ELF-1 (cell line): ENCODE data around the gene EPHX1.

Experiments used
- DNase-seq: peaks from one replicate; pipeline ENCODE4 v3.0.0-alpha.2; 2016; ENCODE audit warnings: low read depth, low spot score

Gene EPHX1

GRCh38 chr1:225880636-225881035, 70.7 kb downstream of the EPHX1 start:
- DNase-seq = no peak

GRCh38 chr1:225881081-225881958, 71.4 kb downstream of the EPHX1 start:
- peak; percentile 78 for DNase-seq

DNA sequence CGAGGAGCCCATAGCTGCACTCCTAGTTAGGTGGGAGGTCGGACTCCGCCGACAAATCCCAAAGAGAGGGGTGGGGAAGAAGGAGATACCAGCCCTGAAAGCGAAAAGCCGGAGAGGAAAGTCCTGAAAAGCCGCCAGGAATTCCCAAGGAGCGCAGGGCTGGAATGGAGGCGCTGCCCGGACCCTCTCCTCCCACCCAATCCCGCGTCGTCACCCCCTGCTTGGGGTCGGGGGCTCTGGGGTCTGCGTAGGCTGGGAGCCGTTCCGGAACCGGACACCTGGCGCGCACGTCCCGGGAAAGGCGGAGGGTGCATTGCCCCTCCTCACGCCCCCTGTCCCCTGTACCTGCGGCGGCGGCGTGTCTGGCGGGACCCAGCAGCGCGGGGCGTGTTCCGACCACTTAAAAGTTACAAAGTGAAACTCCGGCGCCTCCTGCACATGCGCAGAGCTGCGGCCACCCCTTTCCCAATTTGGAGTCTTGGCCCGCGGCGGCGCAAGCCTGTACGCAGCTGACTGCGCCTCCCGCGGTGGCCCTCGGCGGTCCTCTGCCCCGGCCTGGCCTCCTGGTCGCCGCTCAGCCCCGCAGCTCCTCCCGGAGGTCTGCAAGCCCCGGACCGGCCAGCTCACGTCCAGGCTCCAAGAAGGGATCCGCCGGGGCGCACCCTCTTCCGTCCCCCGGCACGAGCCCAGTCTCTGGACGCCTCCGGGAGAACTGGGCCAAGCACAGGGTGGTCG, 72.2 kb downstream of the EPHX1 start, which contains the start of gene TMEM63A:
Gene TMEM63A, minus strand, starts transcription at position 422 of the 735 bp plus-strand sequence. CDS start 4,800 bp downstream, outside the sequence.
- peak; percentile 91 for DNase-seq

GRCh38 chr1:225882694-225883615, 73.0 kb downstream of the EPHX1 start:
- DNase-seq = peak; percentile 69

- no peak for DNase-seq
Measured at GRCh38 chr1:225883616-225884265, 73.8 kb downstream of the EPHX1 start.

- DNase-seq = no peak
Measured at GRCh38 chr1:225885336-225885735, 75.4 kb downstream of the EPHX1 start.

DNA sequence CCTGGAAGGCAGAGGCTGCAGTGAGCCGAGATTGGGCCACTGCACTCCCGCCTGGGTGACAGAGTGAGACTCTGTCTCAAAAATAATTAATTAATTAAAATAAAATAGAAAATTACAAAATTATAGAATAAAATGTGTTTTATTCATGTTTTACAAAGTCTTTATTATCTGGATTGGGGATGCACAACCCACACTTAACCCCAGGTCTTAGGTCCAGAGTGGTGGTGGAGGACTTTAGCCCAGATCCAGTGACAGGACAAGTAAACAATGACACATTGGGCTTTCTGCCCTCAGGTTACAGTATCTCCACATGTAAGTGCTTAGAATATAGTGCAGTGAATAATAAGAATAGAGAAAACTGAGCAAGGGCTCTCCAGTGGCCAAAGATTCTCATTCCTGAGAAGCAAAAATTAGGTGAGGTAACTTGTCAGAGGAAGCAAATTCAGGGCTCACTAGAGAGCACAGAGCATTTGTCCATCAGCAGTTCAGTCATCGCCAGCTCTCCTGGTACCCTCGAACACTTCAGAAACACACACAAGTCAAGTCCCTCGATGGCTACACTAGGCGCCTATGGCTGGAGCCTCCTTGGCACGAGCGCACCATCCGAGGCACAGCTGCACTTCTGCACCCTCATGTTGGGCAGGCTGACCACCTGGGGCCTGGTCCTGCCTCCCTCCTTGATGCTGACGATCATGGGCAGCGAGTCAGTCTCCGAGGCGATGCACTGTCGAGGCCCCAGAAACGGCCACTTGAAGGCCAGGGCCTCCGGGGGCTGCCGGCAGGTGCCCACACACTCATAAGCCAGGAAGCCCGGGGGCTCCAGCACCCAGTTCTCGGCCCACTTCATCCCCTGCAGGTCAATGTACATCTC, 76.5 kb downstream of the EPHX1 start:
- DNase-seq = no peak

GRCh38 chr1:225887030-225887314, 77.0 kb downstream of the EPHX1 start:
- DNase-seq = no peak

GRCh38 chr1:225887554-225888288, 77.8 kb downstream of the EPHX1 start:
- DNase-seq = peak; percentile 23

DNA sequence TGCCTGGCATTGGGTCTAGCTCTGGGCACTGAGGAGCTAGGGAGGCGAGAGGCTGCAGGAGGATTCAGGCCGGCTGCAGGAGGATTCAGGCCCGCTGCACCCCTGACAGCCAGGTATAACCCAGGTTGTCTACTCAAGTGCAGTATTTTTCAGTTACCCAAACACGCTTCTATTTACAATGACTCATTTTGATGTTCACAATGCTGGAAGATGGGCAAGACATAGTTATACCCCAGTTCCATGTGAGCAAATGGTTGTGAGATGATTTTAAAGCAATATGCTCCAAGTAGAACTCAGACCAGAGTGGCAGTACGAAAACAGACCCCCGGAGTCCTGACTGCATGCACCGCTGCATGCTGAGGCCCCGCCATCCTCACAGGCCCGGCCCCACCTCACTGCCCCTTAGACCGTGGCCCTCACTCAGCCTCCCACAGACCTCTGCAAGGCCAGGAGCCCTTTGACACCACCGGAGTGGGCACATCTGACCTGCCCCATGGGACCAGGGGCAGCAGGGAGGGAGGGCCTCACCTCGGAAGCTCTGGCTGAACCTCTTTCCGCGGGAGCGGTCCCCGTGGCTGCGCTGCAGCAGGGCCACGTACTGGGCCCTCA, 78.5 kb downstream of the EPHX1 start:
- no peak for DNase-seq

- DNase-seq = peak; percentile 87
Measured at GRCh38 chr1:225888898-225889601, 79.1 kb downstream of the EPHX1 start, which contains the start of gene LEFTY1. TSS of gene LEFTY1 (minus strand) at chr1:225889146. CDS start at chr1:225889066, 80 bp downstream.

GRCh38 chr1:225889743-225890142, 79.8 kb downstream of the EPHX1 start:
- DNase-seq = no peak

DNA sequence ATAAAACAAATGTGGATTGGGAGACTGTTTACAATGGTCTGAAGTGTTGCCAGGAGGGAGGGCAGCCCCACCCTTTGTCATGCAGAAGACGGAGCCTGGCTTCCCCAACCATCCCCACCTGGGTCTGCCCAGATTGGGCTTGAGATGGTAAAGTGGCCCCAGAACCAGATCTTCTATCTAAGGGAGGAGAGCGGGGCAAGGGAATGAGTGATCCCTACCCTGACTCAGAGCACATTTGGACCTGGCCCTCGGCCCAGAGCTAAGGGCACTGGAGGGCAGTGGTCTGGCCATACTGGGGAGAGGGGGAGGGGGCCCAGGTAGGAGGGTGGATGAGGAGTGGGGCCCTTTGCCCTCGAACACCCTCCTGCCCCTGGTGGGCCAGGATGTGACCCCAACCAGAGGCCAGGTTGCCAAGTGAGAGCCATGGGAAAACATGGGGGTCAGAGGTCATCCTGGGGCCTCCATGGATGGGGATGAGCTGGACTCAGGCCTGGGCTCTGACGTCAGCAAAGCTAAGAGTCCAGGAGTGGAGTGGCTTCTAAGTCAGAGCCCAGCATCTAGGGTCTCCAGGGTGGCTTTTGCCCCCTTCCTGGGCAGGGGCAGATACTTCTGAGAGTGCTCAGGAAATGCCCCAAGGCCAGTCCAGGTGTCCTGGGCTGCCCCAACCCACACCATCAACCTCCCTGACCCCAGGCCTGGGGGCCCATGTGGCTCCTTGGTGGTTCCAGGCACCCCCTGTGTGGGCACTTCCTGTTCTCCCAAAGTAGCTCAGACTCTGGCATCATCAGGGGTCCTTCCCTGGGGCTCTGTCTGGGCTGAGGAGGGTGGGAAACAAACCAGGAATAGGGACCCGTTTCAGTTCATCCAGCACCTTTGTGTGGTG, 80.7 kb downstream of the EPHX1 start:
- peak; percentile 64 for DNase-seq

GRCh38 chr1:225891229-225891972, 81.5 kb downstream of the EPHX1 start:
- no peak for DNase-seq

- DNase-seq = no peak
Measured at GRCh38 chr1:225892307-225892706, 82.4 kb downstream of the EPHX1 start.
